Measurements from ENCODE around the gene PTGDR. TPM values are rescaled to one million over a fixed set of nuclear protein-coding genes. Genes with fewer than 3 reads are reported as not detected.

PTGDR gene
- total and polyA plus RNA-seq, 10 of the 15 experiments (the other 5 are each of a cell fraction or from before 2014, with no cell fraction given) = not detected

DNA sequence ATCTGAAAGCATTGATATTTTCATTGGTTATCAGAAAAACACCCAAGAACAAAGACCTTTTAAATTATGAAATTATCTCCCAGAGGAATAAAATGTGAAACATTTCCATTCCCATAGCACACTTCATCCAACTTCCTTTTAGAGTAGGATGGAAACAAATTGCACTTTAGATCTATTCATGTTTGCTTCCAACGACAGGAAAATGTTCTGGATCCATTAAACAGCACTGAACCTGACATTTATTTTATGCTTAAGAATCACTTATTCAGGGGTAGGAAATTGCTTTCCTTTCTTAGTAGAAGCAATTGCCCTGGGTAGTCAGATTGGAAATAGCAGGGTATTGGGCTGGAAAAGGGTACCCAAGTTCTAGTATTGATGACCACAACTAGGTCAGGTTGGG, 28.8 kb upstream of the PTGDR start (continued):
- TF ChIP-seq, protein P1, sequence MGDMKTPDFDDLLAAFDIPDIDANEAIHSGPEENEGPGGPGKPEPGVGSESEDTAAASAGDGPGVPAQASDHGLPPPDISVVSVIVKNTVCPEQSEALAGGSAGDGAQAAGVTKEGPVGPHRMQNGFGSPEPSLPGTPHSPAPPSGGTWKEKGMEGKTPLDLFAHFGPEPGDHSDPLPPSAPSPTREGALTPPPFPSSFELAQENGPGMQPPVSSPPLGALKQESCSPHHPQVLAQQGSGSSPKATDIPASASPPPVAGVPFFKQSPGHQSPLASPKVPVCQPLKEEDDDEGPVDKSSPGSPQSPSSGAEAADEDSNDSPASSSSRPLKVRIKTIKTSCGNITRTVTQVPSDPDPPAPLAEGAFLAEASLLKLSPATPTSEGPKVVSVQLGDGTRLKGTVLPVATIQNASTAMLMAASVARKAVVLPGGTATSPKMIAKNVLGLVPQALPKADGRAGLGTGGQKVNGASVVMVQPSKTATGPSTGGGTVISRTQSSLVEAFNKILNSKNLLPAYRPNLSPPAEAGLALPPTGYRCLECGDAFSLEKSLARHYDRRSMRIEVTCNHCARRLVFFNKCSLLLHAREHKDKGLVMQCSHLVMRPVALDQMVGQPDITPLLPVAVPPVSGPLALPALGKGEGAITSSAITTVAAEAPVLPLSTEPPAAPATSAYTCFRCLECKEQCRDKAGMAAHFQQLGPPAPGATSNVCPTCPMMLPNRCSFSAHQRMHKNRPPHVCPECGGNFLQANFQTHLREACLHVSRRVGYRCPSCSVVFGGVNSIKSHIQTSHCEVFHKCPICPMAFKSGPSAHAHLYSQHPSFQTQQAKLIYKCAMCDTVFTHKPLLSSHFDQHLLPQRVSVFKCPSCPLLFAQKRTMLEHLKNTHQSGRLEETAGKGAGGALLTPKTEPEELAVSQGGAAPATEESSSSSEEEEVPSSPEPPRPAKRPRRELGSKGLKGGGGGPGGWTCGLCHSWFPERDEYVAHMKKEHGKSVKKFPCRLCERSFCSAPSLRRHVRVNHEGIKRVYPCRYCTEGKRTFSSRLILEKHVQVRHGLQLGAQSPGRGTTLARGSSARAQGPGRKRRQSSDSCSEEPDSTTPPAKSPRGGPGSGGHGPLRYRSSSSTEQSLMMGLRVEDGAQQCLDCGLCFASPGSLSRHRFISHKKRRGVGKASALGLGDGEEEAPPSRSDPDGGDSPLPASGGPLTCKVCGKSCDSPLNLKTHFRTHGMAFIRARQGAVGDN (IDR thresholded peaks at IDR 0.05) = no peak
- TF ChIP-seq, protein P2, sequence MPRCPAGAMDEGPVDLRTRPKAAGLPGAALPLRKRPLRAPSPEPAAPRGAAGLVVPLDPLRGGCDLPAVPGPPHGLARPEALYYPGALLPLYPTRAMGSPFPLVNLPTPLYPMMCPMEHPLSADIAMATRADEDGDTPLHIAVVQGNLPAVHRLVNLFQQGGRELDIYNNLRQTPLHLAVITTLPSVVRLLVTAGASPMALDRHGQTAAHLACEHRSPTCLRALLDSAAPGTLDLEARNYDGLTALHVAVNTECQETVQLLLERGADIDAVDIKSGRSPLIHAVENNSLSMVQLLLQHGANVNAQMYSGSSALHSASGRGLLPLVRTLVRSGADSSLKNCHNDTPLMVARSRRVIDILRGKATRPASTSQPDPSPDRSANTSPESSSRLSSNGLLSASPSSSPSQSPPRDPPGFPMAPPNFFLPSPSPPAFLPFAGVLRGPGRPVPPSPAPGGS (IDR thresholded peaks at IDR 0.05; ENCODE audit: borderline replicate concordance, insufficient read depth, low read depth, low read length, poor library complexity, severe bottlenecking) = no peak
- no peak for TF ChIP-seq STAT1 (conservative IDR thresholded peaks at IDR 0.05)
- no peak for TF ChIP-seq CBFB (IDR thresholded peaks at IDR 0.05; ENCODE audit: low read depth)
- no peak for TF ChIP-seq CEBPZ (IDR thresholded peaks at IDR 0.05; ENCODE audit: low read depth, low read length)
- no peak for TF ChIP-seq KLF5 (IDR thresholded peaks at IDR 0.05; ENCODE audit: partially characterized antibody)
- TF ChIP-seq KDM1A (IDR thresholded peaks at IDR 0.05; ENCODE audit: borderline replicate concordance) = no peak
